SK-N-SH (cell line): ENCODE measurements around the gene RIMKLA.

Experiments used
- ELF1 ChIP-seq: IDR thresholded peaks from 2 replicates; pipeline ENCODE4 v1.4.0; 2012
- FOXM1 ChIP-seq: IDR thresholded peaks from 2 replicates; pipeline ENCODE4 v1.4.0; 2012; ENCODE audit warnings: low read depth, mild to moderate bottlenecking
- GABPA ChIP-seq: IDR thresholded peaks from 2 replicates; pipeline ENCODE4 v1.4.0; 2012; ENCODE audit warnings: low read depth, mild to moderate bottlenecking
- RAD21 ChIP-seq: IDR thresholded peaks from 2 replicates; pipeline ENCODE4 v1.6.1; 2012; ENCODE audit warnings: mild to moderate bottlenecking, low read length
- REST ChIP-seq: IDR thresholded peaks from 2 replicates; pipeline ENCODE4 v1.6.1; 2012; ENCODE audit warnings: mild to moderate bottlenecking, low read depth, low read length, moderate library complexity
- TF ChIP-seq, protein P1 (sequence below): fragments of 200-600 bp; sonication (generic); IDR thresholded peaks from 2 replicates; pipeline ENCODE4 v1.6.1; 2017; ENCODE audit warnings: antibody characterized with exemption, mild to moderate bottlenecking, moderate library complexity
- TF ChIP-seq, protein P2 (sequence below): IDR thresholded peaks from 2 replicates; pipeline ENCODE4 v1.4.0; 2012; ENCODE audit warnings: low read depth, borderline replicate concordance

- TF ChIP-seq RAD21 (peak; percentile 25; the same call in 1 of the 2 replicates), REST (no peak), ELF1 (no peak), FOXM1 (no peak), GABPA (no peak)
- TF ChIP-seq, protein P1, sequence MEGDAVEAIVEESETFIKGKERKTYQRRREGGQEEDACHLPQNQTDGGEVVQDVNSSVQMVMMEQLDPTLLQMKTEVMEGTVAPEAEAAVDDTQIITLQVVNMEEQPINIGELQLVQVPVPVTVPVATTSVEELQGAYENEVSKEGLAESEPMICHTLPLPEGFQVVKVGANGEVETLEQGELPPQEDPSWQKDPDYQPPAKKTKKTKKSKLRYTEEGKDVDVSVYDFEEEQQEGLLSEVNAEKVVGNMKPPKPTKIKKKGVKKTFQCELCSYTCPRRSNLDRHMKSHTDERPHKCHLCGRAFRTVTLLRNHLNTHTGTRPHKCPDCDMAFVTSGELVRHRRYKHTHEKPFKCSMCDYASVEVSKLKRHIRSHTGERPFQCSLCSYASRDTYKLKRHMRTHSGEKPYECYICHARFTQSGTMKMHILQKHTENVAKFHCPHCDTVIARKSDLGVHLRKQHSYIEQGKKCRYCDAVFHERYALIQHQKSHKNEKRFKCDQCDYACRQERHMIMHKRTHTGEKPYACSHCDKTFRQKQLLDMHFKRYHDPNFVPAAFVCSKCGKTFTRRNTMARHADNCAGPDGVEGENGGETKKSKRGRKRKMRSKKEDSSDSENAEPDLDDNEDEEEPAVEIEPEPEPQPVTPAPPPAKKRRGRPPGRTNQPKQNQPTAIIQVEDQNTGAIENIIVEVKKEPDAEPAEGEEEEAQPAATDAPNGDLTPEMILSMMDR: peak; percentile 17; the same call in 1 of the 2 replicates
- TF ChIP-seq, protein P2, sequence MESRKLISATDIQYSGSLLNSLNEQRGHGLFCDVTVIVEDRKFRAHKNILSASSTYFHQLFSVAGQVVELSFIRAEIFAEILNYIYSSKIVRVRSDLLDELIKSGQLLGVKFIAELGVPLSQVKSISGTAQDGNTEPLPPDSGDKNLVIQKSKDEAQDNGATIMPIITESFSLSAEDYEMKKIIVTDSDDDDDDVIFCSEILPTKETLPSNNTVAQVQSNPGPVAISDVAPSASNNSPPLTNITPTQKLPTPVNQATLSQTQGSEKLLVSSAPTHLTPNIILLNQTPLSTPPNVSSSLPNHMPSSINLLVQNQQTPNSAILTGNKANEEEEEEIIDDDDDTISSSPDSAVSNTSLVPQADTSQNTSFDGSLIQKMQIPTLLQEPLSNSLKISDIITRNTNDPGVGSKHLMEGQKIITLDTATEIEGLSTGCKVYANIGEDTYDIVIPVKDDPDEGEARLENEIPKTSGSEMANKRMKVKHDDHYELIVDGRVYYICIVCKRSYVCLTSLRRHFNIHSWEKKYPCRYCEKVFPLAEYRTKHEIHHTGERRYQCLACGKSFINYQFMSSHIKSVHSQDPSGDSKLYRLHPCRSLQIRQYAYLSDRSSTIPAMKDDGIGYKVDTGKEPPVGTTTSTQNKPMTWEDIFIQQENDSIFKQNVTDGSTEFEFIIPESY: no peak
These were observed 23.3 kb downstream of the RIMKLA start for GRCh38 chr1:42403880-42404400.
